Eye (tissue), 1 donor: ENCODE measurements around the gene USP37.

Experiments used
- DNase-seq: peaks from one replicate; pipeline ENCODE4 v3.0.0-alpha.2; 2015

USP37 gene

GRCh38 chr2:218429911-218430692 lies 138.0 kb downstream of the USP37 start:
- no peak for DNase-seq

GRCh38 chr2:218428846-218429558 lies 139.1 kb downstream of the USP37 start:
- DNase-seq = no peak

GRCh38 chr2:218427741-218428140 lies 140.4 kb downstream of the USP37 start:
- DNase-seq = no peak

- DNase-seq = no peak
These were observed 142.6 kb downstream of the USP37 start for GRCh38 chr2:218425531-218425930.

GRCh38 chr2:218423584-218423983 lies 144.6 kb downstream of the USP37 start:
- DNase-seq = no peak

- no peak for DNase-seq
These were observed 145.6 kb downstream of the USP37 start for GRCh38 chr2:218422403-218423086.

- DNase-seq = no peak
These were observed 147.1 kb downstream of the USP37 start for GRCh38 chr2:218421027-218421426.

- DNase-seq = no peak
These were observed 148.4 kb downstream of the USP37 start for GRCh38 chr2:218419630-218420216.

- DNase-seq = no peak
These were observed 149.3 kb downstream of the USP37 start, which contains the start of gene VIL1 for GRCh38 chr2:218418717-218419458. Gene VIL1 (plus strand): TSS chr2:218419123. CDS start chr2:218423779, 4,656 bp downstream.

- no peak for DNase-seq
These were observed 149.8 kb downstream of the USP37 start for GRCh38 chr2:218418321-218418716.

- peak; percentile 24 for DNase-seq
These were observed 160.4 kb downstream of the USP37 start for GRCh38 chr2:218407717-218408116.

- no peak for DNase-seq
These were observed 161.1 kb downstream of the USP37 start for GRCh38 chr2:218406949-218407618.

GRCh38 chr2:218406209-218406948 lies 161.8 kb downstream of the USP37 start:
- DNase-seq = peak; percentile 97

GRCh38 chr2:218405746-218406208 lies 162.4 kb downstream of the USP37 start:
- peak; percentile 66 for DNase-seq

GRCh38 chr2:218405086-218405745 lies 162.9 kb downstream of the USP37 start:
- DNase-seq = no peak

- no peak for DNase-seq
These were observed 163.6 kb downstream of the USP37 start for GRCh38 chr2:218404351-218405085.

- DNase-seq = no peak
These were observed 164.3 kb downstream of the USP37 start for GRCh38 chr2:218403810-218404209.

GRCh38 chr2:218402911-218403411 lies 165.2 kb downstream of the USP37 start:
- no peak for DNase-seq

GRCh38 chr2:218402491-218402901 lies 165.7 kb downstream of the USP37 start:
- no peak for DNase-seq
